ENCODE measurements around the gene RASA3. TPM values are rescaled to one million over a fixed set of nuclear protein-coding genes. Genes with fewer than 3 reads are reported as not detected.
A peak's percentile ranks its signal among the peaks of the same experiment; 100 is the strongest.

Gene RASA3
- total and polyA plus RNA-seq, 2 of the 4 experiments (the other 2 are of a cell fraction), result 21.0 to 31.4 TPM

GRCh38 chr13:114043421-114044053 is 88.9 kb downstream of the RASA3 start:
- Histone ChIP-seq H2BK15ac (ENCODE audit: low read depth, low read length) (no peak overlapping the region), H3K14ac (replicated peaks; ENCODE audit: low read depth, low read length) (no peak overlapping the region), H3K4me3 (ENCODE audit: insufficient read depth, low read depth, low read length) (no peak overlapping the region), H3K56ac (ENCODE audit: extremely low read depth, insufficient read depth, low read length) (no peak overlapping the region), H2BK20ac (ENCODE audit: low read depth, low read length) (no peak overlapping the region), H3K4ac (ENCODE audit: low read depth, low read length) (peak overlapping the region; percentile 64), H2BK120ac (ENCODE audit: low read depth, low read length) (no peak overlapping the region), H2AK9ac (replicated peaks; ENCODE audit: low read depth, low read length, poor library complexity) (peak overlapping the region; percentile 77), H3K23ac (ENCODE audit: low read depth, low read length) (no peak overlapping the region), H3K9me1 (ENCODE audit: insufficient read depth, low read length) (peaks cover 18% of the 10 kb centered on the region), H3K79me1 (ENCODE audit: low read depth in 1 of 2, low read length in 2 of 2) (peaks cover 17 to 75% of the 10 kb centered on the region in 2 experiments; a peak in 3 of 4 replicates), H4K5ac (ENCODE audit: low read depth, low read length) (no peak overlapping the region; the same call in 1 of the 2 replicates), H2BK5ac (ENCODE audit: low read depth, low read length, poor library complexity, severe bottlenecking) (peak overlapping the region; percentile 23), H3K9ac (ENCODE audit: low read depth, low read length) (no peak overlapping the region), H4K8ac (ENCODE audit: low read depth in 2 of 2, low read length in 2 of 2) (peak overlapping the region in 1 of 2 experiments; percentile 51; a peak in 1 of 4 replicates), H3K4me1 (ENCODE audit: control insufficient read depth, insufficient read depth, low read length) (peaks cover 17% of the 10 kb centered on the region), H4K20me1 (ENCODE audit: insufficient read depth, low read length) (peaks cover 66% of the 10 kb centered on the region), H2AK5ac (ENCODE audit: low read depth, low read length) (peak overlapping the region; percentile 95; the same call in 1 of the 2 replicates), H3K27me3 (ENCODE audit: control insufficient read depth, insufficient read depth, low read length) (no peaks in the 10 kb centered on the region), H3K18ac (ENCODE audit: low read depth, low read length) (no peak overlapping the region), H3K36me3 (ENCODE audit: control insufficient read depth, insufficient read depth, low read length) (peaks cover 32% of the 10 kb centered on the region), H3K4me2 (ENCODE audit: low read depth, low read length) (peak overlapping the region; percentile 33), H4K91ac (ENCODE audit: insufficient read depth, low read depth, low read length) (peak overlapping the region; percentile 53; the same call in 1 of the 2 replicates), H3K9me3 (ENCODE audit: control insufficient read depth, insufficient read depth, low read length) (no peaks in the 10 kb centered on the region), H3K27ac (ENCODE audit: insufficient read depth, low read length) (peak overlapping the region; percentile 36), H2AFZ (replicated peaks; ENCODE audit: low read length, poor library complexity) (peak overlapping the region; percentile 57)
- DNase-seq (peak; percentile 95), ATAC-seq (ENCODE audit: low read depth) (peak; percentile 90)
- no CpG with 5 or more reads among the region's 37 CpGs for WGBS, 2 experiments (ENCODE audit: extremely low coverage in 2 of 2, insufficient read length in 1 of 2)
- dilution Hi-C loops (cut with HindIII; ENCODE audit: low sequenced_read_pairs, unreplicated experiment) (no loop called here), in situ Hi-C loops (cut with MboI; ENCODE audit: low sequenced_read_pairs) (no loop called here), intact Hi-C loops (cut with micrococcal nuclease) (no loop called here)
- POLR2A ChIA-PET (ENCODE audit: unreplicated experiment), result interaction anchor here (1.1 kb wide), 1 partner anchor 12 kb away, joined by 3 read pairs; no protein-coding TSS in a partner anchor
- CTCF ChIA-PET, result interaction anchor here (0.5 to 0.7 kb wide), 2 partner anchors 50 to 213 kb away, joined by 3 to 4 read pairs; no protein-coding TSS in a partner anchor
- BruUV-seq (replicated peaks), result no TSS peak
- TF ChIP-seq NFE2L2 (IDR thresholded peaks at IDR 0.05; ENCODE audit: low read depth, low read length) (no peak), RCOR1 (IDR thresholded peaks at IDR 0.05; ENCODE audit: insufficient replicate concordance, low read length) (no peak), MXI1 (IDR thresholded peaks at IDR 0.05; ENCODE audit: borderline replicate concordance, low read depth, low read length) (peak; percentile 97), BHLHE40 (IDR thresholded peaks at IDR 0.05; ENCODE audit: low read depth, low read length) (peak; percentile 95), CHD1 (IDR thresholded peaks at IDR 0.05; ENCODE audit: low read depth, low read length) (no peak), FOS (IDR thresholded peaks at IDR 0.05; ENCODE audit: low read depth, low read length) (peak; percentile 44; the same call in 1 of the 2 replicates), SMC3 (IDR thresholded peaks at IDR 0.05; ENCODE audit: low read depth, low read length) (peak; percentile 35), CEBPB (IDR thresholded peaks at IDR 0.05; ENCODE audit: low read depth, low read length) (peak; percentile 95), POLR2A (IDR thresholded peaks at IDR 0.05; ENCODE audit: low read depth, low read length) (no peak), MAFK (IDR thresholded peaks at IDR 0.05; ENCODE audit: low read depth, low read length) (no peak), RAD21 (IDR thresholded peaks at IDR 0.05; ENCODE audit: low read length) (peak; percentile 60), MAZ (IDR thresholded peaks at IDR 0.05; ENCODE audit: borderline replicate concordance, low read depth, low read length) (peak; percentile 53; the same call in 1 of the 2 replicates)
- TF ChIP-seq, protein P1, sequence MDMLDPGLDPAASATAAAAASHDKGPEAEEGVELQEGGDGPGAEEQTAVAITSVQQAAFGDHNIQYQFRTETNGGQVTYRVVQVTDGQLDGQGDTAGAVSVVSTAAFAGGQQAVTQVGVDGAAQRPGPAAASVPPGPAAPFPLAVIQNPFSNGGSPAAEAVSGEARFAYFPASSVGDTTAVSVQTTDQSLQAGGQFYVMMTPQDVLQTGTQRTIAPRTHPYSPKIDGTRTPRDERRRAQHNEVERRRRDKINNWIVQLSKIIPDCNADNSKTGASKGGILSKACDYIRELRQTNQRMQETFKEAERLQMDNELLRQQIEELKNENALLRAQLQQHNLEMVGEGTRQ (IDR thresholded peaks at IDR 0.05; ENCODE audit: low read depth, low read length), result peak; percentile 89
- TF ChIP-seq, protein P2, sequence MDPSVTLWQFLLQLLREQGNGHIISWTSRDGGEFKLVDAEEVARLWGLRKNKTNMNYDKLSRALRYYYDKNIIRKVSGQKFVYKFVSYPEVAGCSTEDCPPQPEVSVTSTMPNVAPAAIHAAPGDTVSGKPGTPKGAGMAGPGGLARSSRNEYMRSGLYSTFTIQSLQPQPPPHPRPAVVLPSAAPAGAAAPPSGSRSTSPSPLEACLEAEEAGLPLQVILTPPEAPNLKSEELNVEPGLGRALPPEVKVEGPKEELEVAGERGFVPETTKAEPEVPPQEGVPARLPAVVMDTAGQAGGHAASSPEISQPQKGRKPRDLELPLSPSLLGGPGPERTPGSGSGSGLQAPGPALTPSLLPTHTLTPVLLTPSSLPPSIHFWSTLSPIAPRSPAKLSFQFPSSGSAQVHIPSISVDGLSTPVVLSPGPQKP (IDR thresholded peaks at IDR 0.05; ENCODE audit: borderline replicate concordance, low read depth, low read length), result no peak
- TF ChIP-seq, protein P3, sequence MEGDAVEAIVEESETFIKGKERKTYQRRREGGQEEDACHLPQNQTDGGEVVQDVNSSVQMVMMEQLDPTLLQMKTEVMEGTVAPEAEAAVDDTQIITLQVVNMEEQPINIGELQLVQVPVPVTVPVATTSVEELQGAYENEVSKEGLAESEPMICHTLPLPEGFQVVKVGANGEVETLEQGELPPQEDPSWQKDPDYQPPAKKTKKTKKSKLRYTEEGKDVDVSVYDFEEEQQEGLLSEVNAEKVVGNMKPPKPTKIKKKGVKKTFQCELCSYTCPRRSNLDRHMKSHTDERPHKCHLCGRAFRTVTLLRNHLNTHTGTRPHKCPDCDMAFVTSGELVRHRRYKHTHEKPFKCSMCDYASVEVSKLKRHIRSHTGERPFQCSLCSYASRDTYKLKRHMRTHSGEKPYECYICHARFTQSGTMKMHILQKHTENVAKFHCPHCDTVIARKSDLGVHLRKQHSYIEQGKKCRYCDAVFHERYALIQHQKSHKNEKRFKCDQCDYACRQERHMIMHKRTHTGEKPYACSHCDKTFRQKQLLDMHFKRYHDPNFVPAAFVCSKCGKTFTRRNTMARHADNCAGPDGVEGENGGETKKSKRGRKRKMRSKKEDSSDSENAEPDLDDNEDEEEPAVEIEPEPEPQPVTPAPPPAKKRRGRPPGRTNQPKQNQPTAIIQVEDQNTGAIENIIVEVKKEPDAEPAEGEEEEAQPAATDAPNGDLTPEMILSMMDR (conservative IDR thresholded peaks at IDR 0.05; ENCODE audit: low read depth, low read length), result peak; percentile 57

All from IMR-90 (cell line).